IMR-90 (cell line): ENCODE data around the gene EYS. TPM values are rescaled to one million over a fixed set of nuclear protein-coding genes. Genes with fewer than 3 reads are reported as not detected.

Experiments
- ATAC-seq: fragments of 200-7000 bp; cut with Tn5 transposase; 2 replicates; pipeline ENCODE4 v1.9.1; 2020; ENCODE audit warnings: low read depth, mild to moderate bottlenecking, moderate library complexity
- BruUV-seq: library from RNA; stranded (reverse); fragments of 400-500 nt; replicated peaks from 2 replicates; lab custom pipeline; 2021; lab: Mats Ljungman, UMichigan
- CTCF ChIA-PET: fragments of 300-600 bp; formaldehyde crosslinking; extraction: SDS; loops from one replicate; lab custom pipeline; 2021; ENCODE audit warnings: antibody characterized with exemption; lab: Yijun Ruan, JAX
- POLR2A ChIA-PET: fragments of 300-600 bp; sonication (Branson Sonifier 250); formaldehyde crosslinking; loops from one replicate; lab custom pipeline; 2022; ENCODE audit warnings: antibody characterized with exemption; ENCODE audit not compliant: unreplicated experiment; lab: Charles Lee
- DNase-seq: peaks from one replicate; pipeline ENCODE4 v3.0.0; 2013
- H2AFZ ChIP-seq: replicated peaks from 2 replicates; pipeline ENCODE3; 2013; ENCODE audit warnings: low read length, mild to moderate bottlenecking; ENCODE audit not compliant: poor library complexity
- H2AK5ac ChIP-seq: 2 replicates; pipeline ENCODE4 v1.6.1; 2013; ENCODE audit warnings: low read depth, low read length, inconsistent platforms
- H2AK9ac ChIP-seq: replicated peaks from 2 replicates; pipeline ENCODE3; 2013; ENCODE audit warnings: mild to moderate bottlenecking, low read depth, low read length, moderate library complexity; ENCODE audit not compliant: poor library complexity
- H2BK120ac ChIP-seq: 2 replicates; pipeline ENCODE4 v1.6.1; 2013; ENCODE audit warnings: low read depth, low read length, inconsistent platforms
- H2BK15ac ChIP-seq: 3 replicates; pipeline ENCODE4 v1.6.1; 2013; ENCODE audit warnings: low read depth, low read length, inconsistent platforms
- H2BK20ac ChIP-seq: 2 replicates; pipeline ENCODE4 v1.6.1; 2013; ENCODE audit warnings: low read depth, mild to moderate bottlenecking, inconsistent platforms, low read length, moderate library complexity
- H2BK5ac ChIP-seq: 2 replicates; pipeline ENCODE4 v1.6.1; 2013; ENCODE audit warnings: mild to moderate bottlenecking, low read depth, low read length, inconsistent platforms; ENCODE audit not compliant: poor library complexity, severe bottlenecking
- H3K14ac ChIP-seq: replicated peaks from 2 replicates; pipeline ENCODE4 v1.6.1; 2013; ENCODE audit warnings: low read depth, low read length, inconsistent platforms
- H3K18ac ChIP-seq: 2 replicates; pipeline ENCODE4 v1.6.1; 2013; ENCODE audit warnings: low read depth, low read length, control low read depth
- H3K23ac ChIP-seq: 2 replicates; pipeline ENCODE4 v1.6.1; 2013; ENCODE audit warnings: low read depth, low read length, inconsistent platforms
- H3K27ac ChIP-seq: 2 replicates; pipeline ENCODE4 v1.5.1; 2013; ENCODE audit warnings: mild to moderate bottlenecking, control low read depth, low read length; ENCODE audit not compliant: insufficient read depth
- H3K27me3 ChIP-seq: 2 replicates; pipeline ENCODE4 v1.6.1; 2013; ENCODE audit warnings: low read length; ENCODE audit not compliant: control insufficient read depth, insufficient read depth
- H3K36me3 ChIP-seq: 2 replicates; pipeline ENCODE4 v1.6.1; 2013; ENCODE audit warnings: low read length, mixed read lengths; ENCODE audit not compliant: control insufficient read depth, insufficient read depth
- H3K4ac ChIP-seq: 2 replicates; pipeline ENCODE4 v1.6.1; 2013; ENCODE audit warnings: low read depth, low read length, inconsistent platforms
- H3K4me1 ChIP-seq: 2 replicates; pipeline ENCODE4 v1.6.1; 2013; ENCODE audit warnings: low read length, mixed read lengths; ENCODE audit not compliant: control insufficient read depth, insufficient read depth
- H3K4me2 ChIP-seq: 2 replicates; pipeline ENCODE4 v1.6.1; 2013; ENCODE audit warnings: low read depth, mild to moderate bottlenecking, control low read depth, low read length, moderate library complexity
- H3K4me3 ChIP-seq: 2 replicates; pipeline ENCODE4 v1.5.1; 2013; ENCODE audit warnings: low read depth, mild to moderate bottlenecking, control low read depth, low read length, moderate library complexity; ENCODE audit not compliant: insufficient read depth
- H3K56ac ChIP-seq: 2 replicates; pipeline ENCODE4 v1.6.1; 2013; ENCODE audit warnings: low read length, inconsistent platforms; ENCODE audit not compliant: insufficient read depth; ENCODE audit errors: extremely low read depth
- H3K79me1 ChIP-seq, 2 experiments: 2 replicates each; pipeline ENCODE4 v1.6.1; 2013; ENCODE audit warnings: low read length in 2 of 2, inconsistent platforms in 1 of 2, low read depth in 1 of 2
- H3K9ac ChIP-seq: 2 replicates; pipeline ENCODE4 v1.6.1; 2013; ENCODE audit warnings: low read depth, low read length, control low read depth
- H3K9me1 ChIP-seq: 2 replicates; pipeline ENCODE4 v1.6.1; 2013; ENCODE audit warnings: low read length, inconsistent platforms; ENCODE audit not compliant: insufficient read depth
- H3K9me3 ChIP-seq: 2 replicates; pipeline ENCODE4 v1.6.1; 2013; ENCODE audit warnings: low read length; ENCODE audit not compliant: control insufficient read depth, insufficient read depth
- H4K20me1 ChIP-seq: 2 replicates; pipeline ENCODE4 v1.6.1; 2013; ENCODE audit warnings: low read length, inconsistent platforms; ENCODE audit not compliant: insufficient read depth
- H4K5ac ChIP-seq: 2 replicates; pipeline ENCODE4 v1.6.1; 2013; ENCODE audit warnings: mild to moderate bottlenecking, low read depth, low read length, control low read depth
- H4K8ac ChIP-seq, 2 experiments: 2 replicates each; pipeline ENCODE4 v1.6.1; 2013; ENCODE audit warnings: low read depth in 2 of 2, low read length in 2 of 2, control low read depth in 1 of 2, inconsistent platforms in 1 of 2
- H4K91ac ChIP-seq: 2 replicates; pipeline ENCODE4 v1.6.1; 2013; ENCODE audit warnings: low read depth, low read length, inconsistent platforms; ENCODE audit not compliant: insufficient read depth
- MAZ ChIP-seq: IDR thresholded peaks from 2 replicates; pipeline ENCODE4 v1.6.1; 2012; ENCODE audit warnings: low read depth, mild to moderate bottlenecking, low read length, improper control_type of control experiment, moderate library complexity, borderline replicate concordance
- WGBS, 2 experiments: methylation state at CpG; one replicate each; pipeline versions ENCODE4 v1.1.5 to v1.1.7; 2013; ENCODE audit warnings: missing lambda C conversion rate in 2 of 2; ENCODE audit not compliant: insufficient read length in 1 of 2; ENCODE audit errors: extremely low coverage in 2 of 2; 5-methylcytosine and 5-hydroxymethylcytosine counted together
- dilution Hi-C: fragments of 300-500 bp; cut with HindIII; formaldehyde crosslinking; loops from one replicate; pipeline ENCODE4 v1.14.3; 2018; ENCODE audit warnings: low sequenced_read_pairs; ENCODE audit not compliant: unreplicated experiment
- in situ Hi-C: fragments of 300-500 bp; cut with MboI; formaldehyde crosslinking; loops from 3 replicates; pipeline ENCODE4 v1.14.3; 2019; ENCODE audit warnings: low sequenced_read_pairs, inconsistent platforms, mixed read lengths
- intact Hi-C: fragments of 100-400 bp; cut with micrococcal nuclease; formaldehyde crosslinking; loops from 2 replicates; pipeline ENCODE4 v1.10.0; 2022
- polyA plus RNA-seq, 3 experiments: library from polyadenylated mRNA; depleted of rRNA; stranded (reverse); fragments of >200 nt; gene quantifications; 2 replicates each; pipeline ENCODE4 v1.2.3, GENCODE V29; 2012; ENCODE audit warnings: low replicate concordance in 1 of 3
- total RNA-seq: library from RNA; depleted of rRNA; stranded (reverse); fragments of >200 nt; gene quantifications from 2 replicates; pipeline ENCODE4 v1.2.3, GENCODE V29; 2012

Gene EYS
- total and polyA plus RNA-seq, 2 of the 4 experiments (the other 2 are of a cell fraction), result under 0.01 TPM; not detected in 1

- Histone ChIP-seq H3K18ac (no peak overlapping the region), H2BK120ac (no peak overlapping the region), H3K4ac (no peak overlapping the region), H3K9me3 (no peaks in the 10 kb centered on the region), H3K27ac (no peak overlapping the region), H3K14ac (no peak overlapping the region), H3K56ac (no peak overlapping the region), H2BK5ac (no peak overlapping the region), H3K9ac (no peak overlapping the region), H3K27me3 (no peaks in the 10 kb centered on the region), H4K8ac (no peak overlapping the region), H2BK15ac (no peak overlapping the region), H3K4me2 (no peak overlapping the region), H3K23ac (no peak overlapping the region), H3K4me3 (no peak overlapping the region), H3K9me1 (no peaks in the 10 kb centered on the region), H4K5ac (no peak overlapping the region), H2BK20ac (no peak overlapping the region), H4K20me1 (no peaks in the 10 kb centered on the region), H2AK5ac (no peak overlapping the region), H3K36me3 (no peaks in the 10 kb centered on the region), H4K91ac (no peak overlapping the region), H3K79me1 (no peaks in the 10 kb centered on the region), H2AK9ac (no peak overlapping the region), H2AFZ (no peak overlapping the region), H3K4me1 (no peaks in the 10 kb centered on the region)
- ATAC-seq (no peak), DNase-seq (no peak)
- POLR2A ChIA-PET, result no interaction called here
- intact Hi-C loops, result no loop called here
- WGBS, 2 experiments, result no CpG with 5 or more reads among the region's 3 CpGs
- dilution Hi-C loops, result no loop called here
- in situ Hi-C loops, result no loop called here
- CTCF ChIA-PET, result no interaction called here
- TF ChIP-seq MAZ, result no peak
- no TSS peak for BruUV-seq
These were observed 924.1 kb downstream of the EYS start for GRCh38 chr6:64782877-64783276.
